HepG2 (cell line): ENCODE measurements around the gene RPRD2.

Experiments used
- RELA ChIP-seq: sonication (generic); formaldehyde crosslinking; IDR thresholded peaks from 2 replicates; pipeline ENCODE4 v1.4.0; 2020; ENCODE audit warnings: missing genetic modification reagents
- ZNF780A ChIP-seq: sonication (generic); formaldehyde crosslinking; IDR thresholded peaks from 2 replicates; pipeline ENCODE4 v1.8.0; 2022; ENCODE audit warnings: mild to moderate bottlenecking, missing genetic modification reagents, moderate library complexity

GRCh38 chr1:150422541-150422940 is 58.6 kb downstream of the RPRD2 start:
- TF ChIP-seq RELA (CRISPR knock-in tag) (no peak), ZNF780A (CRISPR knock-in tag) (no peak)
